ENCODE results near the gene PCBP3. TPM values are rescaled to one million over a fixed set of nuclear protein-coding genes. Genes with fewer than 3 reads are reported as not detected.

The PCBP3 gene
- total and polyA plus RNA-seq, 10 of the 15 experiments (the other 5 are each of a cell fraction or from before 2014, with no cell fraction given) = 0.09 to 1.3 (median 0.46) TPM; not detected in 3

DNA sequence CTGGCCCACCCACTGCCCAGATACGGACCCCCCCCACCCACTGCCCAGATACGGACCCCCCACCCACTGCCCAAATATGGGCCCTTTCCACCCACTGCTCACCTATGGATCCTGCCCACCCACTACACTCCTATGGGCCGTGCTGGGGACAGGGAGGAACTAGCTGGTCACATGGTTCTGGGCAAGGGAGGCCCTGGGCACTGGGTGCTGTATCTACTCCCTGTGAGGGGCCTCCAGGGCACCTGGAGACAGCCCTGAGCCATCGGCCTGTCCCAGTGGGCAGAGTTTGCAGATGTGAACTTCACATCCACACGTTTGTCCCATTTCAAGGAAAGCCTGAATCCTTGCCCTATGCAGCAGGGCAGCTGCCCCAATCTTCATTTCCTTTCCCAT, 266.6 kb downstream of the PCBP3 start (continued):
- TF ChIP-seq NFIC (IDR thresholded peaks at IDR 0.05; ENCODE audit: low read depth, low read length) (no peak), ZBTB33 (IDR thresholded peaks at IDR 0.05) (no peak), CBX5 (IDR thresholded peaks at IDR 0.05; ENCODE audit: low read depth) (no peak), SRF (IDR thresholded peaks at IDR 0.05; ENCODE audit: low read depth in 2 of 2, low read length in 2 of 2) (no peak)
- TF ChIP-seq, protein P1, sequence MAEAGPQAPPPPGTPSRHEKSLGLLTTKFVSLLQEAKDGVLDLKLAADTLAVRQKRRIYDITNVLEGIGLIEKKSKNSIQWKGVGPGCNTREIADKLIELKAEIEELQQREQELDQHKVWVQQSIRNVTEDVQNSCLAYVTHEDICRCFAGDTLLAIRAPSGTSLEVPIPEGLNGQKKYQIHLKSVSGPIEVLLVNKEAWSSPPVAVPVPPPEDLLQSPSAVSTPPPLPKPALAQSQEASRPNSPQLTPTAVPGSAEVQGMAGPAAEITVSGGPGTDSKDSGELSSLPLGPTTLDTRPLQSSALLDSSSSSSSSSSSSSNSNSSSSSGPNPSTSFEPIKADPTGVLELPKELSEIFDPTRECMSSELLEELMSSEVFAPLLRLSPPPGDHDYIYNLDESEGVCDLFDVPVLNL (IDR thresholded peaks at IDR 0.05; ENCODE audit: low read depth, low read length) = no peak

DNA sequence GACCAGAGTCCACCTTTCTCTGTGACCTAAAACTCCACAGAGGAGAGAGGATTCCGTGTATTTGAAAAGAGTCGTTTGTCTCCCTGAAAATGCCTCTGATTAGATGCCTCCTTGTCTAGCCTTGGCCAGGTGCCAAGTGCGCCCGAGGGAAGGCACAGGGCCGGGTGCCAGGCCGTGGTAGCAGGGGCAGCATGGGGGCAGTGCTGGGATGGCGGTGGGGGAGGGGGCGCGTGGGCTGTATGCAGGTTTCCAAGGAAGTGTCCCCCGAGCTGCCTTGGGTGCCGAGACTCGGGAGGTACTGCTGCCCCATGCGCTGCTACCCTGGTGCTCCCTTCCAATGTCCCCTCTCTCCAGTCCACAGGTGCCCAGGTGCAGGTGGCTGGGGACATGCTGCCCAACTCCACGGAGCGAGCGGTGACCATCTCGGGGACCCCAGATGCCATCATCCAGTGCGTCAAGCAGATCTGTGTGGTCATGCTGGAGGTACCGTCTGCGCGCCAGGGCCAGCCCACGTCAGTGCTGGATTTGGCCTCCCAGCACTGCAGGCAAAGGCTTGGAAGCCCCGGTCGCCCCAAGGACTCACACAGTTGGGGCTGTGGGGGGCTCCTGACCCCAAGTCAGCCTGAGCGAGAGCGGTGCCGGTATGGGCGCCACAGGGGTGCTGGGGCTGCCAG, 267.2 kb downstream of the PCBP3 start:
- in situ Hi-C loops (cut with MboI) (no loop called here), intact Hi-C loops (cut with micrococcal nuclease; ENCODE audit: unreplicated experiment) (no loop called here)
- ChIA-PET SMC1A (ENCODE audit: uncharacterized antibody, unreplicated experiment) (no interaction called here), POLR2A (no interaction called here), RAD21 (ENCODE audit: unreplicated experiment) (no interaction called here), CTCF (no interaction called here)
- Histone ChIP-seq H3K27ac (ENCODE audit: control insufficient read depth, insufficient read depth) (no peak overlapping the region), H3K4me1 (ENCODE audit: control insufficient read depth, insufficient read depth, low read length) (no peaks in the 10 kb centered on the region), H3K4me2 (ENCODE audit: control insufficient read depth, insufficient read depth) (no peak overlapping the region), H3K36me3 (ENCODE audit: control insufficient read depth in 2 of 2, insufficient read depth in 2 of 2, low read length in 1 of 2) (no peaks in the 10 kb centered on the region), H2AFZ (ENCODE audit: control insufficient read depth, low read depth, low read length) (no peak overlapping the region), H3K9me3 (replicated peaks; ENCODE audit: control insufficient read depth, insufficient read depth, low read length) (no peaks in the 10 kb centered on the region), H4K20me1 (ENCODE audit: control insufficient read depth, insufficient read depth) (no peaks in the 10 kb centered on the region), H3K27me3 (replicated peaks in 1 of 2; ENCODE audit: control insufficient read depth in 2 of 2, insufficient read depth in 2 of 2, low read length in 1 of 2) (no peaks in the 10 kb centered on the region), H3K79me2 (ENCODE audit: control insufficient read depth, insufficient read depth, low read length) (no peaks in the 10 kb centered on the region), H3K9ac (ENCODE audit: control insufficient read depth, insufficient read depth, low read length) (no peak overlapping the region), H3K4me3 (no peak overlapping the region)
- 61% methylated on average over 25 of the region's 28 CpGs for WGBS (ENCODE audit: insufficient coverage, insufficient replicate concordance, low lambda C conversion rate, missing lambda C conversion rate)
- BruUV-seq (replicated peaks) = no TSS peak
- ATAC-seq (no peak), FAIRE-seq (no peak), DNase-seq (ENCODE audit: low read depth, low spot score) (no peak)
- TF ChIP-seq STAT3 (IDR thresholded peaks at IDR 0.05; ENCODE audit: low read depth, low read length) (no peak), SMAD5 (IDR thresholded peaks at IDR 0.05; ENCODE audit: low read depth) (no peak)
- TF ChIP-seq, protein P2, sequence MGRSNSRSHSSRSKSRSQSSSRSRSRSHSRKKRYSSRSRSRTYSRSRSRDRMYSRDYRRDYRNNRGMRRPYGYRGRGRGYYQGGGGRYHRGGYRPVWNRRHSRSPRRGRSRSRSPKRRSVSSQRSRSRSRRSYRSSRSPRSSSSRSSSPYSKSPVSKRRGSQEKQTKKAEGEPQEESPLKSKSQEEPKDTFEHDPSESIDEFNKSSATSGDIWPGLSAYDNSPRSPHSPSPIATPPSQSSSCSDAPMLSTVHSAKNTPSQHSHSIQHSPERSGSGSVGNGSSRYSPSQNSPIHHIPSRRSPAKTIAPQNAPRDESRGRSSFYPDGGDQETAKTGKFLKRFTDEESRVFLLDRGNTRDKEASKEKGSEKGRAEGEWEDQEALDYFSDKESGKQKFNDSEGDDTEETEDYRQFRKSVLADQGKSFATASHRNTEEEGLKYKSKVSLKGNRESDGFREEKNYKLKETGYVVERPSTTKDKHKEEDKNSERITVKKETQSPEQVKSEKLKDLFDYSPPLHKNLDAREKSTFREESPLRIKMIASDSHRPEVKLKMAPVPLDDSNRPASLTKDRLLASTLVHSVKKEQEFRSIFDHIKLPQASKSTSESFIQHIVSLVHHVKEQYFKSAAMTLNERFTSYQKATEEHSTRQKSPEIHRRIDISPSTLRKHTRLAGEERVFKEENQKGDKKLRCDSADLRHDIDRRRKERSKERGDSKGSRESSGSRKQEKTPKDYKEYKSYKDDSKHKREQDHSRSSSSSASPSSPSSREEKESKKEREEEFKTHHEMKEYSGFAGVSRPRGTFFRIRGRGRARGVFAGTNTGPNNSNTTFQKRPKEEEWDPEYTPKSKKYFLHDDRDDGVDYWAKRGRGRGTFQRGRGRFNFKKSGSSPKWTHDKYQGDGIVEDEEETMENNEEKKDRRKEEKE (IDR thresholded peaks at IDR 0.05) = no peak
- TF ChIP-seq, protein P3, sequence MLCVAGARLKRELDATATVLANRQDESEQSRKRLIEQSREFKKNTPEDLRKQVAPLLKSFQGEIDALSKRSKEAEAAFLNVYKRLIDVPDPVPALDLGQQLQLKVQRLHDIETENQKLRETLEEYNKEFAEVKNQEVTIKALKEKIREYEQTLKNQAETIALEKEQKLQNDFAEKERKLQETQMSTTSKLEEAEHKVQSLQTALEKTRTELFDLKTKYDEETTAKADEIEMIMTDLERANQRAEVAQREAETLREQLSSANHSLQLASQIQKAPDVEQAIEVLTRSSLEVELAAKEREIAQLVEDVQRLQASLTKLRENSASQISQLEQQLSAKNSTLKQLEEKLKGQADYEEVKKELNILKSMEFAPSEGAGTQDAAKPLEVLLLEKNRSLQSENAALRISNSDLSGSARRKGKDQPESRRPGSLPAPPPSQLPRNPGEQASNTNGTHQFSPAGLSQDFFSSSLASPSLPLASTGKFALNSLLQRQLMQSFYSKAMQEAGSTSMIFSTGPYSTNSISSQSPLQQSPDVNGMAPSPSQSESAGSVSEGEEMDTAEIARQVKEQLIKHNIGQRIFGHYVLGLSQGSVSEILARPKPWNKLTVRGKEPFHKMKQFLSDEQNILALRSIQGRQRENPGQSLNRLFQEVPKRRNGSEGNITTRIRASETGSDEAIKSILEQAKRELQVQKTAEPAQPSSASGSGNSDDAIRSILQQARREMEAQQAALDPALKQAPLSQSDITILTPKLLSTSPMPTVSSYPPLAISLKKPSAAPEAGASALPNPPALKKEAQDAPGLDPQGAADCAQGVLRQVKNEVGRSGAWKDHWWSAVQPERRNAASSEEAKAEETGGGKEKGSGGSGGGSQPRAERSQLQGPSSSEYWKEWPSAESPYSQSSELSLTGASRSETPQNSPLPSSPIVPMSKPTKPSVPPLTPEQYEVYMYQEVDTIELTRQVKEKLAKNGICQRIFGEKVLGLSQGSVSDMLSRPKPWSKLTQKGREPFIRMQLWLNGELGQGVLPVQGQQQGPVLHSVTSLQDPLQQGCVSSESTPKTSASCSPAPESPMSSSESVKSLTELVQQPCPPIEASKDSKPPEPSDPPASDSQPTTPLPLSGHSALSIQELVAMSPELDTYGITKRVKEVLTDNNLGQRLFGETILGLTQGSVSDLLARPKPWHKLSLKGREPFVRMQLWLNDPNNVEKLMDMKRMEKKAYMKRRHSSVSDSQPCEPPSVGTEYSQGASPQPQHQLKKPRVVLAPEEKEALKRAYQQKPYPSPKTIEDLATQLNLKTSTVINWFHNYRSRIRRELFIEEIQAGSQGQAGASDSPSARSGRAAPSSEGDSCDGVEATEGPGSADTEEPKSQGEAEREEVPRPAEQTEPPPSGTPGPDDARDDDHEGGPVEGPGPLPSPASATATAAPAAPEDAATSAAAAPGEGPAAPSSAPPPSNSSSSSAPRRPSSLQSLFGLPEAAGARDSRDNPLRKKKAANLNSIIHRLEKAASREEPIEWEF (IDR thresholded peaks at IDR 0.05; ENCODE audit: insufficient replicate concordance, low read depth, low read length) = no peak

Measured in GM12878 (cell line).